NCI-H1436 (cell line): ENCODE results near the gene DOCK8.

ENCODE experiments used
- DNase-seq: peaks from one replicate; lab custom pipeline; 2025; lab: John Stamatoyannopoulos, UW

The DOCK8 gene

DNA sequence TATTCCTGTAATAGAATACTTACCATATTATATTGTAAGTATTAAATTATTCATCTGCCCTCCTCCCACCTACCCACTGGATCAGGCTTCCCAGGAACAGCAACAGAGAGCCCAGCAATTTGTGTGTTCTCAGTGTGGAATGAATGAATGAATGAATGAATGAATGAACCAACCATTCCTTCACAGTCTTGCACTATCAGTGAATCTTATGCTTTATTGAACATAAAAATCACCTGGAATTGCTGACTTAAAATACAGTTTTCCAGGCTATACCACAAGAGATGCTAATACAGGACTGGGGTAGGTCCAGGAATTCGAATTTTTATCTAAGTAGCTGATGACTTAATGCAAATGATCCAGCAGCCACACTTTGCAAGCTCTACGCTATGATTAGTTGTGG is 51.6 kb downstream of the DOCK8 start:
- DNase-seq: no peak

DNA sequence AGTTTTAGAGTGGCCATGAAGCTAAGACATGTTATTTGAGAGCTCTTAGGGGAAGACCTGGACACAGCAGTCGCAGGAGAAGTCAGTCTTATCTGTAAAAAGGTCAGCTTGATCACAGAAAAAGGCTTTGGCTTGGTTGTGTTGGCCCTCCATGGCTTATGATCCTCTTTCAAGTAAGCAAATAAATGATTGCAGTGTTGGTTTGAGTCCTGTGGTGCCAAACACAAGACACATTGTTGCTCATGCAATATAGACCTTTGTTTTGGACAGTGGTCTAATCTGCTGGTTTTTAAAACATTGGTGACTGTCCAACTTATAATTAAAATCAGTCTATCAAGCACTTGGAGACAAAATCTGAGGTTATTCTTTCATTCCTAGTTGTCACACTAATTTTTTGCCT is 54.0 kb downstream of the DOCK8 start:
- no peak for DNase-seq

DNA sequence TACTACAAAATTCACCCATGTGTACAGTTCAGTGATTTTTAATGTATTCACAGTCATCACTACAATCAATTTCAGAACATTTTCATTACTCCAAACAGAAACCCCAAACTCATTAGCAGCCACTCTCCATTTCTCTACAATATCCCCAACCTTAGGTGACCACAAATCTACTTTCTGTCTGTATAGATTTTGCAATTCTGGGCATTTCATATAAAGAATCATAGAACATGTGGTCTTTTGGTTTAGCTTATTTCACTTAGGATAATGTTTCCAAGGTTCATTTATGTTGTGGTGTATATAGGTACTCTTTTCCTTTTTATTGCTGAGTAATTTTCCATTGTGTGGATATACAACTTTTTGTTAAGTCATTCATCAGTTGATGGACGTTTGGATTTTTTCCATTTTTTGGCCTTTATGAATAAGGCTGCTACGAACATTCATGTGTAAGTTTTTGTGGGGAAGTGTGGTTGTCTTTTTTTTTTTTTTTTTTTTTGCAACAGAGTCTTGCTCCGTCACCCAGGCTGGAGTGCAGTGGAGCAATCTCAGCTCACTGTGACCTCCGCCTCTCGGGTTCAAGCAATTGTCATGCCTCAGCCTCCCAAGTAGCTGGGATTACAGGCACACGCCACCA is 54.5 kb downstream of the DOCK8 start:
- DNase-seq: no peak

DNA sequence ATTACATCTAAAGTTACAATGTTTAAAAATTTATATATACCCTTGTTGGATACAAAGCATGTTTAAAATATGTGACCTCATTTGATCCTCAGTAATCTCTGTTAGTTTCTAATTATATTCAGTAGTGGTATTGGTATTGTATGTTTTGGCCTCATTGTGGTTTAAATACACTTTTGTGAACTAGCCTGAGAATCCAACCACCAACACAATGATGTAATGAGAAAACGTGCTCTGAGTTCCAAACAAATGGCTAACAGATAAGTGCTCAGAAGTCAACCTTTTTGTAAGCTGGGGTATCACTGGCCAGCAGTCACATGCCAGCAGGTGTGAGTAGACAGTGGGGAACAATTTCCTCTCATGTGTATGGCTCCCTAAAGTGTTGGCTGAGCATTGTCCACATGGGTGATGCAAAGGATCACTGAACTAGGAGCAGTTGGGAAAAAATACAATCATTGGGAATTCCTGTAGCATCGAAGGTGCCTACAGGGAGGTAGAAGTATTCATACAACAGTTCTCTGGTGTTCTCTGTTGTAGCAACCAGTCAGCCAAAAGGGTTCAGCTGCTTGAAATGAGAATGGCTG is 56.1 kb downstream of the DOCK8 start:
- no peak for DNase-seq

DNA sequence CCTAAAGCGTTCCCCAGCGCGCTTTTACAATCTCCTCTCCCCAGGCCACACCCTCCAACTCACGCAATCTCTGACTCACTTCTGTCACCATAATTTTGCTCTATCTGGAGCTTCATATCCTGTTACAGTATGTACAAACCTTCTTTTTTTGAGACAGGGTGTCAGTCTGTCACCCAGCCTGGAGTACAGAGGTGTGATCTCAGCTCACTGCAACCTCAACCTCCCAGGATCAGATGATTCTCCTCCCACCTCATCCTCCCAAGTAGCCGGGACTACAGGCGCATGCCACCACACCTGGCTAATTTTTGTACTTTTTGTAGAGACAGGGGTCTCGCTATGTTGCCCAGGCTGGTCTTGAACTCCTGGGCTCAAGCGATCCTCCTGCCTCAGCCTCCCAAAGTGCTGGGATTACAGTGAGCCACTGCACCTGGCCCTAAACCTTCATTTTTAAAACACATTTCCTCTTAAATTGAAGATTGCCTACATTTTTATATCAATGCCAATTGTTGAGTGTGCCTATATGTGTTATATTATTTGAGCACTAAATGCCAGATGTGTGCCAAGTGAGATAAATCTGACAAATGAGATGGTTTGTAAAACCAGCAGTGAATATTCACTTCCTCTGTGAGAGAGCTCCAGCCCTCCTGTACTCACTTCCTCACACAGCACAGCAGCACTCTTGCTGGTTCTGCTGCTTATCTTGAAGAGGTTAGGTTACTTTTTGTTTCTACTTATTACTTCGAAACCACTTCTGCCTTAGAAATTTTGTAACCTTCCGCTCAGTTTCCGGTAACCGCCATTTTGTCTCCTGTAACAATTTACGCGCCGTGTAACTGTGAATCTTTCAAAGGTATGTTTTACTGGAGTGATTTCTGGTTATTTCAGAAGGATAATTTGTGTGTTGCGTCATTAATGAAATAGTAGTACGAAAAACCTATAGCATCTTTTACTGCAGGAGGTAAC is 57.9 kb downstream of the DOCK8 start:
- no peak for DNase-seq

DNA sequence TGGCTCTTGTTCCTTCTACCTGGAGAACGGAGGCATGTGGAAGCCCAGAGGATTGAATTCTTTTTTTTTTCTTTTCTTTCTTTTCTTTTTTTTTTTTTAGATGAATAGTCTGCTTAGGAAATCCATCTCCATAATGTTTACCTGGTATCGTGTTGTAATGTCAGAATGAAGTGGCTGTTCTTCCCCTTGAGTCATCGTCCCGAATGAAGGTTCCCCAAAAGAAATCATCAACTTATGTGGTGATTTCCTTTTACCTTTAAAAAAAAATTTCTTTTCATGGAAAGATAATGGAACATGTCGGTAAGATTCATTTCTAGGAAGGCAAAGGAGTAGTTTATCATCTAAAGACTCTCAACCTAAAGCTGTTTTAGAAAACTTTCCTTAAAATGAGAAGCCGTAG is 59.7 kb downstream of the DOCK8 start:
- DNase-seq: no peak

DNA sequence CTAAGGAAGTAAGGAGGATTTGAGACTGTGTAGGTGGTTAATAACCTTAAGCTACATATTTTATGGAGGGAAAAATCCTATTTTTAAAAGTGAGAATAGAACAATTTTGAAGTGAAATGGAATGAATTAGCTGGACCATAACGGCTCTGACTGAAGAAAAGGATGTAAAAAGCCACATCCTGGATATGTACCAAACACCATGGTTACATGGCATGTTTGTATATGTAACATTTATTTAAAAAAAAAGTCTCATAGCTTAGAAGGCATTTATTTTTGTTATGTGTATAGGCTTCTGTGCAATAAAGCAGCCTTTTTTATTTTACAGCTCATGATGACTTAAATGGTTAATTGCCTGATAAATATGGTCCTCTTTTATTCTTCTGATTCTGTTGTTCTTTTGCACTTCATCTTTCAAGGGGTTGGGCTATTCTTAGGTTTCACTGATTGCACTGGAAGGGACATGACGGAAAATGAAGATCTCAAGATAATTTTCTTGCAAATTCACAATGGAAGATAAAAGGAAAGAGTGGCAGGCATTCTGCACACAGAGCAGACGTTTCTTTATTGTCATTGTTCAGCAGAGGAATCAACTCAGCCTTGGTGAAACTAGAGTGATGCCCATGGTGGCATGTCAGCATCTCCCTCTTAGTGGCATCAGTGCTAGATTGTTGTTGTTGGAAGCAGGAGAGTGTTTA is 63.1 kb downstream of the DOCK8 start:
- no peak for DNase-seq

DNA sequence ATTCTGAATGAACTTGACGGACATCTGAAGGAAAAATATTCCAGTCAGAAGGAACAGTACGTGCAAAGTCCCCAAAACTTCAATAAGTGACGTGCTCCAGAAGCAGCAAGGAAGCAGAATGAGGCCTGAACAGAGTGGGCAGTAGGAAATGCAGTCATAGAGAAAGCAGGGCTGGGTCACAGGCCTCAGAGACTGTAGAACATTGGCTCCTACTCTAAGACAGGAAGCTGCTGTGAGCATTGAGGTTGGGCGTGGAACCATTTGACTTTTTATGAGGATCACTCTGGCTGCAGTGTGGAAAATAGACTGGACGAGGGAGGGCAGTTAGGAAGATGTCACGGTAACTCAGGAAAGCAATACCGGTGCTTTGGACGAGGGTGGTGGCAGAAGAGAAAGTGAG is 64.0 kb downstream of the DOCK8 start:
- DNase-seq: no peak

DNA sequence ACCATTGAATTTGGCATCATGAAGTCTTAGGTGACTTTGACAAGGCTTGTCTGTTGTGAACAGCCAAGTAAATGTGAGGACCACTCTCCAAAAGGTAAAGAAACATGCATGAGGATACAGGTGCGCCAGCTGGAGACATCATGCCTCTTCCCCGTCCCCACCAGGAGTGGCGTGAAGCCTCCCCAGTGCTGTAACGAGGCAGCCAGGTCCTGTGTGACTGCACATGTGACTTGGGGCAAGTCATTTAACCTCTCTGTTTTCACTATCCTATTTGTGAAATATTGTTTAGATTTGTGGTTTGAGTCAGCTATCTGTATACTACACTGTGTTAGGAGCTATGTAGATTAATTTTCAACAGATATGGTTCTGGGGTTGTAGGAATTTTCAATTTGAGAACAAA is 65.0 kb downstream of the DOCK8 start:
- no peak for DNase-seq

DNA sequence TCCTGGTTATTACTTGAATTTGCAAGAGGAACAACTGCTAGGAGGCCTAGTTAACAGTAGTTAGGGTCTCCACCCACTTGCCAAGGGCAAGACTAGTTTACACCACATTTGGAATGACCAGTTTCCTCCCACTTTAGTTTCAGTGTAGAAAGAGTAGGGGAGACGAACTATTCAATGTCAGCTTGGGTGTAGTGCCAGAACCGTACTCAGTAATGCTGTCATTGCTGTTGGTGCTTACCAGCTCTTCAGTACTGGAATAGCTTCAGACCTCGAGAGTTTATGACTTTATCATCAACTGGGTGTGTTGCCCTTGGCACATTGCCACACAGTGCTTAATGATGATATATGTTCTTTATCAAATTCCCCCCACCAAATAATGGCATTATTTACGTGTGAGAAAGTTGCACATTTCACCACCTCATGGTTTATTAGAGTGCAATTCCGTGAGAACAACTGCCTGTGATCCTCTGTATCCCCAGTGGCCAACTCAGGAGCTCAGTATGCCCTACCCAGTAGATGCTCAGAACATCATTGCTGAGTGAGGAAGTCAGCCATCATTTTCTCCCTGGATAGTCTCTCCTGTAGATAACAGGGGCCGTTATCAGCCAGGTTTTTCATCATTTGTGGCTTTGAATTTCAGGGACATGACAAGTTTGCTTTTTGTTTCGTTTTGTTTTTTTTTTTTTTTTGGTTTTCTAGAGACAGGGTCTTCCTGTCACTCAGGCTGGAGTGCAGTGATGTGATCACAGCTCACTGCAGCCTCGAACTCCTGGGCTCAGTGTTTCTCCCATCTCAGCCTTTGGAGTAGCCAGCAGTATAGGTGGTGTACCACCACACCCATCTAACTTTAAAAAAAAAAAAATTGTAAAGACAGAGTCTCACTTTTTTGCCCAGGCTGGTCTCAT is 67.3 kb downstream of the DOCK8 start:
- no peak for DNase-seq

DNA sequence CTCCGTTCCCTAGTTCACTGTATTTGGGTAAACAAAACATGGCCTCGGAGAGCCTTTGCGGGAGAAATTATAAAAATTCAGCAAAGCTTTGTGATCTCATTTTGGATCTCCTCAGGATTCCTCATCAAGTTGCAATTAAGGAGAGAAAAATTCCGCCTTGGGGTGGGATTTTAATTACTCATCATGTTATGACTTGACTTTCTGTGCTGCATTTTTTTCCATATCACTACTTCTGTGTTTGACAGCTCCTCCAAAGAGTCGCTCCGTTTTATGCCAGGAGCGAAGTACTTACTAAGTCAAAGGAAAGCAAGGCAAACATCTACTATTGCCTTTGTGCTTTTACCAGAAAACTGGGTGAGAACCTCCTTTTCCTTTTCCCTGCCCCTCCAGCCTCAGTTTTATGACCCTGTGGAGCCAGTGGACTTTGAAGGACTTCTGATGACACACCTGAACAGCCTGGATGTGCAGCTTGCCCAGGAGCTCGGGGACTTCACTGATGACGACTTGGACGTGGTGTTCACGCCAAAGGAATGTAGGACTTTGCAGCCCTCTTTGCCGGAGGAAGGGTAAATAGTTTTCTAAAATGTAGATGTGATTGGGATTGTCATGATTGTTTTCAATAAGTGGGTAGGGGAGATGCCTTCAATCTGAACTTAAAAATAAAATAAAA is 71.5 kb downstream of the DOCK8 start:
- DNase-seq: no peak

DNA sequence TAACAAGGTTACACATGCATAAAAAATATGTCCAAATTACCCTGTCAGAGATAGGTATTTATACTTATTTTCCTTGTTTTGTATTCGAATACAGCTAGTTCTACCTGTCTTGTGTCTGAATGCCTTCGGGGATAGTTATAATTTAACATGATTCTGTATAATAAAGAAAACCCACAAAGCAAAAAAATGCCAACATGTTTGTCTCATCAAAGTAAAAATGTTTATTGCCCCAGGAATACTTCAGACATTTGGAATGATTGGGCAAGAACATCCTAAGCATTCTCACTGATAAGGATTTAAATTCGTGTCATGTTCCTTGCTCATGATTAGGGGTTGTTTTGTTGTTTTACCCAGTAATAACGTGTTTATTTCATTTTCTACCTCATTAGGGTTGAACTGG is 74.5 kb downstream of the DOCK8 start:
- DNase-seq: no peak

DNA sequence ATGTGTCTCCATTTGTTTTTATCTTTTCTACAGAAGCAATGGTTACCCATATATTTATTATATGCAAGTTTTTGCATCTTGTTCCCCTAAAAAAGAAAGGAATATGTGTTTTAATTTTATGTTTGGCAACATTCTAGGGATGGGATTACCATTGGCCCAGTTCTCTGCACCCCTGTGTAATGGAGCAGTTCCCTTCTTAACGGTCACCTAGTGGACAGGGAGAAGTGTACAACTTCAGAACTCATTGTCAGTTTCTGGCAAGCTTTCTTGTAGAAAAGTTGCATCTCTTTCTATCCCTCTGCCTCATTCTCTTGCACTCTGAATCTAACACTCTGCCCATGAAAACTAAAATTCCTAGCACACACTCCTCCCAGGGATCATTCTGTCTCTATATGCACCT is 78.2 kb downstream of the DOCK8 start:
- DNase-seq: no peak

DNA sequence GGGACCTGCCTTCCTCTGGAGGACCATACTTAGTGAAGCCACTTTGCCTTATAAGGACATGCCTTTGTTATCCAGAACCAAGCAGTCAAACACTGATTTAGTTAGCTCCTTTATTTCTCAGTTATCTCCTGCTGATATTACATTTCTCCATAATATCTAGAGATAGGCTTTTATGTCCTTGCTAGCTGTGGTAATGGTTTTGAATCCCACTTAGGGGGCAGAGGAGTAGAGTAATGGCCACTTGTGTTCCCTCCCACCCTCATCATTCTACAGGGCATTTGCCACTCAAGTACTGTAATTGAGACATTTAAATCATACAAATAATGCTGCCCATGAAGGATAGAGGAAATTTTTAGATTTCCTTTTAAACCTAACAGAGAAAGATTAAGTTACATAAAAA is 80.9 kb downstream of the DOCK8 start:
- DNase-seq: no peak

DNA sequence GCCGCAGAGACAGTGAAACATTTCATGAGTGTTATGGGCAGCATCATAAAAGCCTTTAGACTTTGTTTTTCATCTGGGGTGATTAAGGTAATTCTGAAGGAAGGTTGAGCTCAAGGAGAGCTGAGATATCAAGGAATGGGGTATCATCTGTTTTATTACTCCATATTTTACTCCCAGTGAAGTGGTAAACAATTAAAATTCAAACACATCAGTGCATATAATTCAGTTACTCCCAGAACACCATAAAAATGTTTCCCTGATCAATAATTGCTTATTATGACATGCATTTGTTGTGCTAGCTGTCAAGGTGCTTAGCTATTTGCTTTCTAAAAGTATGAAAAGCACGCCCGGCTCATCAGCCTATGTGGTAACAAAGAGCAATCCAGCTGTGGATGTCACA is 81.7 kb downstream of the DOCK8 start:
- DNase-seq: no peak

DNA sequence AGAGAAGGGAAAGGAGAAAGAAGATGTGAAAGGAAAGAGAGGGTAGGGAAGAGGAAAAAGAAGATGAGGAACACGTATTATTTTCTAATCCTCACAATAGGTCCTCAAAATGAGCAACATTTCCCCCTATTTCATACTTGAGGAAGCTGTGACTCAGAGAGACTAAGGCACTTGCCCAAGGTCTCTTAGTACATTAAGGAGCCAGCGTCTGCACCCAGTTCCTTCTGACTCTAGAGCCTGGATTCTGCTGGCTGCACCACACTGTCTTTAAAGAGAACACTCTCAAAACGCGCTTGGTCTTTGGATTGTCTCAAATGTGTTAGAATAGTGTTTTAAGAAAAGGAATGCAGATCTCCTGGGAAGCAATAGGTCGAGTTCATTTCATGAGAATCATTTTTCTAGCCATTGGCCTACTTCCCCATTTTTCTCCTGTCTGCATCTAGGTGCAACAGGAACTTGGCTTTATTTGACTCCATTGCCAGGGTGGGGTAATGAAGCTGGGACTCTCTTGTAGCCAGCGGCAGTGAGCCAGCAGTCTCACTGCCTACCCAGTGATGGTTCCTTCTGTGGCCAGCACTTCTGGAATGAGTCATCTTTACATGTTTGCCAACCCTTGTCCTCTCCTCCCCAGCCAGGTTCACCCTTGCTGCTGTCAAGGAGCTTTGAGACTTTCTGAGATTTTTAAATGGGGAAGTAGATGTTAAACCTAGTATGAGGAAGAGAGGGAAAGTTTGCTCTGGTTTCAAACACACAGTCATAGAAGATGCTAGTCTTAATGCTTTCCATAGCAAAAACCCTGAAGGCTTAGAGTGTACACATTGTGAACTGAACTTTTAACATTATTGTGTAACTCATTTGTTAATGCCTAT is 82.7 kb downstream of the DOCK8 start:
- DNase-seq: no peak

DNA sequence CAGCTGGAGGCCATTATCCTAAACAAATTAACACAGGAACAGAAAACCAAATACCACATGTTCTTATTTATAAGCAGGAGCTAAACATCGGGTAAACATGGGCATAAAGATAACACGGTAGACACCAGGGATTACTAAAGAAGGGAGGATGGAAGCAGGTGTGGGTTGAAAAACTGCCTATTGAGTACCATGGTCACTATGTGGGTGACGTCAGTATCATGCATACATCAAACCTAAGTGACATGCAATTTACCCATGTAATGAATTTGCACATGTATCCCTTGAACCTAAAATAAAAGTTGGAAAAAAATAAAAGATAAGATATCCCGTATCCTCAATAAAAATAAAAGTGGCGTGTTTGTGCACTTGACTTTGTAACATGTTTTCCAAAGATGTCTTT is 88.8 kb downstream of the DOCK8 start:
- DNase-seq: no peak

DNA sequence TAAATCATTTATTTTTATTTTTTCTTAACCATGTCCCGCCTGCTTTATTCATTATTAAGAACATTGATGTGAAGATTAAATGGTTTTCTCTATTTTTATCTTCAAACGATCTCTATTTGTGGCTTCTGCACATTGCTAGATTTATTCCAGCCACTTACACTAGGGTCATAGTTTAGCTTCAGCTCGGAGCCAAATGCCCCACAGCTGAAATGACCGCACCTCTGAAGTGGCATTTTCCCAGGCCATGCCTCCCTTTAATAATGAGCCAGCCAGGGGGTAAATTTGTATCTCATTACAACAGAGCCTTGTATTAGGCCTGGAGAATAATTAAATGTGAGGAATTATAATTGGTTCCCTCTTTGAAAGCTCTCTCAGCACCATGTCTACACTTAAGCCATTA is 89.4 kb downstream of the DOCK8 start:
- DNase-seq: no peak

DNA sequence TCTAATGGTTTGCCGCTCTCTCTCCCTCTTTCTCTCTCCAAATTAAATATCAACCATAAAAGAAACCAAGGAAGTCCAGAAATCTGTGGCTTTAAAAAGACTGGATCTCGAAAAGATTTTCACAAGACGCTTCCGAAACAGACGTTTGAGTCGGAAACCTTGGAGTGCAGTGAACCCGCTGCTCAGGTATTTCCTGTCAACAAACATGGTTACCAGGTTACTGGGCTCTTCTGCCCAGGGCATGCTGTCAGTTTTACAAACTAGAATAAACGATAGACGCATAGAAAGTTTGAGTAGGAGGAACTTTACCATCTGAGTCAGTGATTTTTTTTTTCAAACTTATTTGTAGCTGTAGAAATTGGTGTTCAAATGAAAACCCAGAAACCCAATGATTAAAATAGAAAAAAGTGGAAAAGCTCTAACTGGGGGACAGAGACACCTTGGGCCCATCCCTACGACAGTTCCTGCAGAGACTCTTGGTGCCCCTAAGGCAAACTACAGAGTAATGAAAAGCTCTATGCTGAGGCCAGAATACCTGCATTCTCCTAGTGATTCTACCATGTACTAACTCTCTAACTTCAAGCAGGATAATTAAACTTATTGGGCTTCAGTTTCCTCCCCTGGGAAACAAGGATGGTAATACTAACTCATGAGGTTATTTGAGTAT is 90.0 kb downstream of the DOCK8 start:
- no peak for DNase-seq
